MM.1S (cell line): ENCODE measurements around the gene PRKG1.
A peak's percentile ranks its signal among the peaks of the same experiment; 100 is the strongest.

Experiments
- DNase-seq: peaks from one replicate; pipeline ENCODE4 v3.0.0-alpha.2; 2015
- H2AFZ ChIP-seq: fragments of 300-600 bp; sonication (generic); 2 replicates; pipeline ENCODE4 v1.6.0; 2016; ENCODE audit warnings: antibody characterized with exemption, low read length
- H3F3A ChIP-seq: fragments of 300-600 bp; sonication (generic); 2 replicates; pipeline ENCODE4 v1.6.1; 2016; ENCODE audit warnings: mild to moderate bottlenecking, antibody characterized with exemption, low read length, moderate library complexity, mixed read lengths; ENCODE audit not compliant: insufficient read depth
- H3K27ac ChIP-seq: fragments of 300-600 bp; sonication (generic); 2 replicates; pipeline ENCODE4 v1.5.1; 2016; ENCODE audit warnings: mild to moderate bottlenecking, low read length
- H3K27me3 ChIP-seq: fragments of 300-600 bp; sonication (generic); replicated peaks from 2 replicates; pipeline ENCODE4 v1.6.0; 2016; ENCODE audit warnings: low read length; ENCODE audit not compliant: insufficient read depth
- H3K36me3 ChIP-seq: fragments of 300-600 bp; sonication (generic); replicated peaks from 2 replicates; pipeline ENCODE4 v1.6.1; 2016; ENCODE audit warnings: mild to moderate bottlenecking, low read length, mixed read lengths; ENCODE audit not compliant: insufficient read depth
- H3K4me1 ChIP-seq: fragments of 300-600 bp; sonication (generic); 2 replicates; pipeline ENCODE4 v1.6.1; 2016; ENCODE audit warnings: low read length, mixed read lengths
- H3K4me2 ChIP-seq: fragments of 300-600 bp; sonication (generic); 2 replicates; pipeline ENCODE4 v1.6.0; 2016; ENCODE audit warnings: low read depth, low read length
- H3K4me3 ChIP-seq: fragments of 300-600 bp; sonication (generic); 2 replicates; pipeline ENCODE4 v1.5.1; 2016; ENCODE audit warnings: low read length, mixed read lengths
- H3K79me2 ChIP-seq: fragments of 300-600 bp; sonication (generic); 2 replicates; pipeline ENCODE4 v1.6.1; 2016; ENCODE audit warnings: mixed run types, low read length, mixed read lengths
- H3K9ac ChIP-seq: fragments of 300-600 bp; sonication (generic); 2 replicates; pipeline ENCODE4 v1.6.1; 2016; ENCODE audit warnings: low read length, mixed read lengths
- H3K9me2 ChIP-seq: fragments of 300-600 bp; sonication (generic); replicated peaks from 2 replicates; pipeline ENCODE4 v1.6.1; 2016; ENCODE audit warnings: mild to moderate bottlenecking, low read length, mixed read lengths; ENCODE audit not compliant: insufficient read depth
- H3K9me3 ChIP-seq: fragments of 300-600 bp; sonication (generic); replicated peaks from 2 replicates; pipeline ENCODE4 v1.6.1; 2016; ENCODE audit warnings: mild to moderate bottlenecking, low read length, mixed read lengths; ENCODE audit not compliant: insufficient read depth
- H4K20me1 ChIP-seq: fragments of 300-600 bp; sonication (generic); 2 replicates; pipeline ENCODE4 v1.6.1; 2016; ENCODE audit warnings: mild to moderate bottlenecking, low read length, moderate library complexity, mixed read lengths; ENCODE audit not compliant: insufficient read depth
- CTCF ChIP-seq: fragments of 300-600 bp; sonication (generic); IDR thresholded peaks from 2 replicates; pipeline ENCODE4 v1.5.1; 2016; ENCODE audit warnings: antibody characterized with exemption, low read length, mixed read lengths
- EZH2 ChIP-seq: fragments of 300-600 bp; sonication (generic); optimal IDR thresholded peaks from 2 replicates; pipeline ENCODE3; 2017; ENCODE audit warnings: low read depth, mild to moderate bottlenecking, antibody characterized with exemption, low read length, mixed read lengths
- EZH2phosphoT487 ChIP-seq: fragments of 300-600 bp; sonication (generic); IDR thresholded peaks from 2 replicates; pipeline ENCODE4 v1.6.1; 2018; ENCODE audit warnings: antibody characterized with exemption, low read length

PRKG1 gene

GRCh38 chr10:51846856-51847506 is 772.7 kb downstream of the PRKG1 start:
- H3K9ac ChIP-seq: no peak overlapping the region
- peak overlapping the region; percentile 31 for H3K4me3 ChIP-seq
- H3K79me2 ChIP-seq: no peaks in the 10 kb centered on the region
- H3K4me2 ChIP-seq: peak overlapping the region; percentile 46
- peaks cover 17% of the 10 kb centered on the region for H3K4me1 ChIP-seq
- H4K20me1 ChIP-seq: no peaks in the 10 kb centered on the region
- no peak overlapping the region for H2AFZ ChIP-seq
- H3K27ac ChIP-seq: no peak overlapping the region
- H3F3A ChIP-seq: no peaks in the 10 kb centered on the region
- H3K36me3 ChIP-seq: no peaks in the 10 kb centered on the region
- no peaks in the 10 kb centered on the region for H3K27me3 ChIP-seq
- DNase-seq: peak; percentile 73
- H3K9me3 ChIP-seq: no peaks in the 10 kb centered on the region
- no peak for TF ChIP-seq EZH2
- no peak for TF ChIP-seq CTCF
- no peak for TF ChIP-seq EZH2phosphoT487
- no peaks in the 10 kb centered on the region for H3K9me2 ChIP-seq

GRCh38 chr10:51852297-51852696 is 778.0 kb downstream of the PRKG1 start:
- H3K27ac ChIP-seq: no peak overlapping the region
- H3K4me3 ChIP-seq: no peak overlapping the region
- no peaks in the 10 kb centered on the region for H3K9me3 ChIP-seq
- no peaks in the 10 kb centered on the region for H3K79me2 ChIP-seq
- peak; percentile 53 for DNase-seq
- no peak overlapping the region for H2AFZ ChIP-seq
- no peaks in the 10 kb centered on the region for H4K20me1 ChIP-seq
- no peak overlapping the region for H3K4me2 ChIP-seq
- no peaks in the 10 kb centered on the region for H3F3A ChIP-seq
- no peak overlapping the region for H3K9ac ChIP-seq
- no peaks in the 10 kb centered on the region for H3K9me2 ChIP-seq
- no peaks in the 10 kb centered on the region for H3K36me3 ChIP-seq
- peaks cover 9% of the 10 kb centered on the region for H3K4me1 ChIP-seq
- TF ChIP-seq EZH2phosphoT487 (no peak), EZH2 (no peak), CTCF (no peak)
- H3K27me3 ChIP-seq: no peaks in the 10 kb centered on the region

GRCh38 chr10:51857305-51857704 is 783.0 kb downstream of the PRKG1 start:
- H3K27ac ChIP-seq: no peak overlapping the region
- no peak overlapping the region for H3K4me2 ChIP-seq
- no peaks in the 10 kb centered on the region for H3K27me3 ChIP-seq
- DNase-seq: no peak
- peaks cover 36% of the 10 kb centered on the region for H3K4me1 ChIP-seq
- H3K36me3 ChIP-seq: no peaks in the 10 kb centered on the region
- no peak overlapping the region for H3K9ac ChIP-seq
- H3K4me3 ChIP-seq: no peak overlapping the region
- H3F3A ChIP-seq: peaks cover 19% of the 10 kb centered on the region
- no peak overlapping the region for H2AFZ ChIP-seq
- TF ChIP-seq EZH2: no peak
- no peak for TF ChIP-seq CTCF
- no peak for TF ChIP-seq EZH2phosphoT487
- H3K9me3 ChIP-seq: no peaks in the 10 kb centered on the region
- H4K20me1 ChIP-seq: no peaks in the 10 kb centered on the region
- no peaks in the 10 kb centered on the region for H3K9me2 ChIP-seq
- H3K79me2 ChIP-seq: no peaks in the 10 kb centered on the region
